H9 (cell line): ENCODE results near the gene SUMF1. TPM values are rescaled to one million over a fixed set of nuclear protein-coding genes. Genes with fewer than 3 reads are reported as not detected.

Experiments
- DNase-seq: peaks from one replicate; pipeline ENCODE4 v3.0.0-alpha.2; 2017
- H2AFZ ChIP-seq: one replicate; pipeline ENCODE4 v1.6.1; 2013; ENCODE audit warnings: mild to moderate bottlenecking, low read length, control low read depth, moderate library complexity
- H2AK5ac ChIP-seq: 2 replicates; pipeline ENCODE4 v1.6.1; 2013; ENCODE audit warnings: low read length, control low read depth, mixed read lengths; ENCODE audit not compliant: insufficient read length
- H2BK120ac ChIP-seq: one replicate; pipeline ENCODE4 v1.6.1; 2013; ENCODE audit warnings: low read depth, mild to moderate bottlenecking, low read length, control low read depth, inconsistent platforms; ENCODE audit not compliant: poor library complexity, severe bottlenecking
- H2BK12ac ChIP-seq: 2 replicates; pipeline ENCODE4 v1.6.1; 2013; ENCODE audit warnings: low read length, control low read depth, mixed read lengths, low read depth; ENCODE audit not compliant: insufficient read length
- H2BK15ac ChIP-seq: 2 replicates; pipeline ENCODE4 v1.6.1; 2013; ENCODE audit warnings: low read depth, low read length, control low read depth
- H2BK20ac ChIP-seq: one replicate; pipeline ENCODE4 v1.6.1; 2013; ENCODE audit warnings: low read depth, mild to moderate bottlenecking, low read length, control low read depth, inconsistent platforms; ENCODE audit not compliant: poor library complexity, severe bottlenecking
- H2BK5ac ChIP-seq: 2 replicates; pipeline ENCODE4 v1.6.1; 2013; ENCODE audit warnings: low read length, control low read depth, mixed read lengths; ENCODE audit not compliant: insufficient read length
- H3K14ac ChIP-seq: 2 replicates; pipeline ENCODE4 v1.6.1; 2013; ENCODE audit warnings: low read length, control low read depth; ENCODE audit not compliant: insufficient read depth
- H3K18ac ChIP-seq: 2 replicates; pipeline ENCODE4 v1.6.1; 2013; ENCODE audit warnings: low read depth, mild to moderate bottlenecking, mixed read lengths, low read length, control low read depth; ENCODE audit not compliant: insufficient read length
- H3K23ac ChIP-seq: 2 replicates; pipeline ENCODE4 v1.6.1; 2013; ENCODE audit warnings: low read length, control low read depth, mixed read lengths, low read depth; ENCODE audit not compliant: insufficient read length
- H3K23me2 ChIP-seq: 2 replicates; pipeline ENCODE4 v1.6.1; 2013; ENCODE audit warnings: low read depth, mild to moderate bottlenecking, mixed read lengths, low read length, control low read depth; ENCODE audit not compliant: insufficient read length, poor library complexity, severe bottlenecking
- H3K27ac ChIP-seq: 2 replicates; pipeline ENCODE4 v1.5.1; 2013; ENCODE audit warnings: low read length, control low read depth, mixed read lengths, low read depth; ENCODE audit not compliant: insufficient read length
- H3K27me3 ChIP-seq: 2 replicates; pipeline ENCODE4 v1.6.1; 2013; ENCODE audit warnings: low read length, control low read depth, inconsistent platforms; ENCODE audit not compliant: insufficient read depth
- H3K4ac ChIP-seq: 2 replicates; pipeline ENCODE4 v1.6.1; 2013; ENCODE audit warnings: low read depth, mild to moderate bottlenecking, control low read depth, inconsistent platforms, low read length, moderate library complexity
- H3K4me1 ChIP-seq: 2 replicates; pipeline ENCODE4 v1.6.1; 2013; ENCODE audit warnings: low read length, control low read depth, inconsistent platforms; ENCODE audit not compliant: insufficient read depth
- H3K4me2 ChIP-seq: 2 replicates; pipeline ENCODE4 v1.6.1; 2013; ENCODE audit warnings: low read length, control low read depth, mixed read lengths; ENCODE audit not compliant: insufficient read length, insufficient read depth
- H3K56ac ChIP-seq: 2 replicates; pipeline ENCODE4 v1.6.1; 2013; ENCODE audit warnings: low read depth, mild to moderate bottlenecking, mixed read lengths, low read length, control low read depth; ENCODE audit not compliant: insufficient read length
- H3K79me1 ChIP-seq: 2 replicates; pipeline ENCODE4 v1.6.1; 2013; ENCODE audit warnings: low read depth, mild to moderate bottlenecking, moderate library complexity, low read length, control low read depth, inconsistent platforms; ENCODE audit not compliant: insufficient read depth, poor library complexity, severe bottlenecking
- H3K79me2 ChIP-seq: 2 replicates; pipeline ENCODE4 v1.6.1; 2013; ENCODE audit warnings: low read length, control low read depth, inconsistent platforms; ENCODE audit not compliant: insufficient read depth
- H3K9ac ChIP-seq: 2 replicates; pipeline ENCODE4 v1.6.1; 2013; ENCODE audit warnings: low read length, control low read depth, mixed read lengths; ENCODE audit not compliant: insufficient read length; ENCODE audit errors: extremely low read depth
- H3K9me3 ChIP-seq: one replicate; pipeline ENCODE4 v1.6.1; 2013; ENCODE audit warnings: low read depth, low read length, inconsistent platforms; ENCODE audit not compliant: control insufficient read depth
- H3T11ph ChIP-seq: one replicate; pipeline ENCODE4 v1.6.1; 2013; ENCODE audit warnings: mild to moderate bottlenecking, low read length, control low read depth, inconsistent platforms
- H4K20me1 ChIP-seq: one replicate; pipeline ENCODE4 v1.6.1; 2013; ENCODE audit not compliant: control insufficient read depth, insufficient read length, insufficient read depth
- H4K5ac ChIP-seq: 2 replicates; pipeline ENCODE4 v1.6.1; 2013; ENCODE audit warnings: low read depth, mild to moderate bottlenecking, mixed read lengths, low read length, control low read depth; ENCODE audit not compliant: insufficient read length
- H4K8ac ChIP-seq: replicated peaks from 2 replicates; pipeline ENCODE4 v1.6.1; 2013; ENCODE audit warnings: low read length, control low read depth, mixed read lengths, low read depth; ENCODE audit not compliant: insufficient read length
- H4K91ac ChIP-seq: 2 replicates; pipeline ENCODE4 v1.6.1; 2013; ENCODE audit warnings: low read depth, mild to moderate bottlenecking, moderate library complexity, mixed read lengths, low read length, control low read depth; ENCODE audit not compliant: insufficient read length
- H3K27ac Mint-ChIP-seq, 3 experiments: 2 replicates in 2 of 3; 3 replicates in 1 of 3; pipeline ENCODE4 v1.8.0; 2020 to 2021; ENCODE audit warnings: mixed read lengths in 3 of 3, mild to moderate bottlenecking in 1 of 3, moderate library complexity in 1 of 3
- H3K27me3 Mint-ChIP-seq: 2 replicates; pipeline ENCODE4 v1.8.0; 2021; ENCODE audit warnings: low read depth, mild to moderate bottlenecking, moderate library complexity, mixed read lengths
- H3K36me3 Mint-ChIP-seq, 3 experiments: 2 replicates in 2 of 3; 3 replicates in 1 of 3; pipeline ENCODE4 v1.8.0; 2020 to 2021; ENCODE audit warnings: low read depth in 3 of 3, mixed read lengths in 3 of 3; ENCODE audit not compliant: insufficient read depth in 1 of 3
- H3K4me1 Mint-ChIP-seq, 2 experiments: 2 replicates each; pipeline ENCODE4 v1.8.0; 2020; ENCODE audit warnings: mixed read lengths in 2 of 2
- H3K4me3 Mint-ChIP-seq, 2 experiments: 2 replicates in 1 of 2; 3 replicates in 1 of 2; pipeline ENCODE4 v1.8.0; 2020 to 2021; ENCODE audit warnings: mild to moderate bottlenecking in 2 of 2, mixed read lengths in 2 of 2, moderate library complexity in 1 of 2
- H3K9me3 Mint-ChIP-seq, 2 experiments: 2 replicates in 1 of 2; 3 replicates in 1 of 2; pipeline ENCODE4 v1.8.0; 2020; ENCODE audit warnings: mild to moderate bottlenecking in 2 of 2, mixed read lengths in 2 of 2, moderate library complexity in 1 of 2
- CTCF ChIP-seq: fragments of 200-600 bp; sonication (generic); conservative IDR thresholded peaks from 3 replicates; pipeline ENCODE4 v1.8.0; 2021; ENCODE audit warnings: antibody characterized with exemption, mild to moderate bottlenecking
- WGBS: extraction: QIAGEN DNeasy Blood & Tissue Kit; methylation state at CpG from one replicate; pipeline ENCODE4 v1.1.7; 2013; ENCODE audit warnings: missing lambda C conversion rate, low lambda C conversion rate, mixed read lengths; ENCODE audit not compliant: insufficient read length; ENCODE audit errors: extremely low coverage; 5-methylcytosine and 5-hydroxymethylcytosine counted together
- total RNA-seq: library from RNA; stranded (reverse); gene quantifications from 2 replicates; pipeline ENCODE4 v1.2.1, GENCODE V29; 2021

The SUMF1 gene
- total RNA-seq, 1 experiment from 2014 or later, result 9.5 TPM

GRCh38 chr3:4498446-4498845 lies 31.4 kb upstream of the SUMF1 start:
- no peak overlapping the region for H3T11ph ChIP-seq
- no peak overlapping the region for H2AFZ ChIP-seq
- H2BK12ac ChIP-seq, result no peak overlapping the region
- H3K9me3 ChIP-seq, result no peaks in the 10 kb centered on the region
- no peaks in the 10 kb centered on the region for H3K79me2 ChIP-seq
- no CpG with 5 or more reads among the region's 5 CpGs for WGBS
- no peak overlapping the region for H3K18ac ChIP-seq
- no peak overlapping the region for H4K5ac ChIP-seq
- H3K4me2 ChIP-seq, result no peak overlapping the region
- no peak overlapping the region for H4K8ac ChIP-seq
- H4K91ac ChIP-seq, result no peak overlapping the region
- H3K9ac ChIP-seq, result no peak overlapping the region
- no peak overlapping the region for H2BK120ac ChIP-seq
- H3K27ac ChIP-seq, result no peak overlapping the region
- H3K56ac ChIP-seq, result no peak overlapping the region
- no peak for DNase-seq
- peaks cover 26% of the 10 kb centered on the region for H3K27me3 Mint-ChIP-seq
- no peaks in the 10 kb centered on the region for H3K9me3 Mint-ChIP-seq
- no peak overlapping the region for H2BK5ac ChIP-seq
- H3K79me1 ChIP-seq, result no peaks in the 10 kb centered on the region
- no peak overlapping the region for H2BK20ac ChIP-seq
- TF ChIP-seq CTCF, result no peak
- H3K4me1 ChIP-seq, result no peaks in the 10 kb centered on the region
- H4K20me1 ChIP-seq, result no peaks in the 10 kb centered on the region
- peak overlapping the region in 1 of 3 experiments; percentile 63; a peak in 1 of 7 replicates for H3K27ac Mint-ChIP-seq
- H3K4me1 Mint-ChIP-seq, result peaks cover 9 to 11% of the 10 kb centered on the region in 2 experiments
- no peak overlapping the region for H3K23ac ChIP-seq
- H2BK15ac ChIP-seq, result no peak overlapping the region
- no peak overlapping the region for H3K14ac ChIP-seq
- H3K4ac ChIP-seq, result no peak overlapping the region
- peaks cover 9% of the 10 kb centered on the region for H3K23me2 ChIP-seq
- no peak overlapping the region for H3K4me3 Mint-ChIP-seq
- H3K27me3 ChIP-seq, result no peaks in the 10 kb centered on the region
- H3K36me3 Mint-ChIP-seq, result no peaks in the 10 kb centered on the region
- H2AK5ac ChIP-seq, result no peak overlapping the region
